BJ (cell line): Measurements from ENCODE around the gene NFASC. TPM values are rescaled to one million over a fixed set of nuclear protein-coding genes. Genes with fewer than 3 reads are reported as not detected.

Experiments
- CTCF ChIA-PET: fragments of 350-600 bp; formaldehyde crosslinking; extraction: SDS; loops from one replicate; lab custom pipeline; 2021; ENCODE audit warnings: antibody characterized with exemption, inconsistent platforms; lab: Yijun Ruan, JAX
- POLR2A ChIA-PET: fragments of 300-600 bp; sonication (Branson Sonifier 250); formaldehyde crosslinking; extraction: SDS; loops from one replicate; lab custom pipeline; 2021; ENCODE audit warnings: antibody characterized with exemption; lab: Charles Lee
- DNase-seq: peaks from one replicate; pipeline ENCODE4 v3.0.0-alpha.2; 2011; ENCODE audit warnings: low read depth
- H3K27me3 ChIP-seq: 2 replicates; pipeline ENCODE4 v1.6.0; 2011; ENCODE audit warnings: low read length; ENCODE audit not compliant: control insufficient read depth, insufficient read depth
- H3K36me3 ChIP-seq: 2 replicates; pipeline ENCODE4 v1.5.1; 2011; ENCODE audit warnings: low read length; ENCODE audit not compliant: control insufficient read depth, insufficient read depth
- H3K4me3 ChIP-seq: 2 replicates; pipeline ENCODE4 v1.5.1; 2011; ENCODE audit warnings: low read depth, mild to moderate bottlenecking, control low read depth, low read length
- polyA plus RNA-seq: library from polyadenylated mRNA; depleted of rRNA; stranded (reverse); fragments of >200 nt; gene quantifications from 2 replicates; pipeline ENCODE4 v1.2.3, GENCODE V29; 2011
- TF ChIP-seq, protein P1 (sequence below): IDR thresholded peaks from 2 replicates; pipeline ENCODE4 v1.5.1; 2011; ENCODE audit warnings: low read depth, mild to moderate bottlenecking, control low read depth, inconsistent platforms, low read length, moderate library complexity; ENCODE audit not compliant: insufficient read depth

The NFASC gene
- polyA plus RNA-seq, 1 experiment, result 10.9 TPM

DNA sequence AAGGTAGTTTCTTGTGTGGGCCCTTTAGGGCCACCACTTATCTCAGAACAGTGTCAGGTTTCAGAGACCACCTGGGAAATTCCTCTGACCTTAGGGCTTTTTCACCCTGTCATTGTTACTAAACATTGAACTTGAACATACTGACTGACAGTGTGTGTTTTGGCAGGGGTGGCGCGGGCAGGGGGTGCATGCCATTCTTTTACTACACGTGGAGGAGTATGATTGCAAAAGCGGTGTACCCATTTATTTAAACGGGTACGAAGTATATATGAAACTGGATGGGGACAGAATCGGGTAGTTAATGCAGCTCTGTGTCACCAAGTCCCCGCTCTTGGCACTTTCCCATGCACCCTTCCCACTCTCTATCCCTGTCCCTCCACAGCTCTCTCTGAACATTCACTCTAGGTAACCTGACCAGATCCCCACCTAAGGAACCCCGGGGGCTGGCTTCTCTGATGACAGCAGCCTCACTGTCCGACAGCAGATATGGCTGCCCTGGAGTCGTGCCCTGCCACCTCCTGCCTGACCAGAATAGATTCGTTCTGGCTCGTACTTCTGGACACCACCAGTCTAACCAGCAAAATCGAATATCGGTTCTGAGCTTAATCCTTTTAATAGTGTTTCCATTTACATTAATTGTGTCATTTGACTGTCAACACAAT is 51.3 kb downstream of the NFASC start:
- Histone ChIP-seq H3K36me3 (no peaks in the 10 kb centered on the region), H3K4me3 (no peak overlapping the region), H3K27me3 (no peaks in the 10 kb centered on the region)
- ChIA-PET POLR2A (no interaction called here), CTCF (interaction anchor here (1.0 kb wide), 1 partner anchor 115 kb away, joined by 4 read pairs; no protein-coding TSS in a partner anchor)
- TF ChIP-seq, protein P1, sequence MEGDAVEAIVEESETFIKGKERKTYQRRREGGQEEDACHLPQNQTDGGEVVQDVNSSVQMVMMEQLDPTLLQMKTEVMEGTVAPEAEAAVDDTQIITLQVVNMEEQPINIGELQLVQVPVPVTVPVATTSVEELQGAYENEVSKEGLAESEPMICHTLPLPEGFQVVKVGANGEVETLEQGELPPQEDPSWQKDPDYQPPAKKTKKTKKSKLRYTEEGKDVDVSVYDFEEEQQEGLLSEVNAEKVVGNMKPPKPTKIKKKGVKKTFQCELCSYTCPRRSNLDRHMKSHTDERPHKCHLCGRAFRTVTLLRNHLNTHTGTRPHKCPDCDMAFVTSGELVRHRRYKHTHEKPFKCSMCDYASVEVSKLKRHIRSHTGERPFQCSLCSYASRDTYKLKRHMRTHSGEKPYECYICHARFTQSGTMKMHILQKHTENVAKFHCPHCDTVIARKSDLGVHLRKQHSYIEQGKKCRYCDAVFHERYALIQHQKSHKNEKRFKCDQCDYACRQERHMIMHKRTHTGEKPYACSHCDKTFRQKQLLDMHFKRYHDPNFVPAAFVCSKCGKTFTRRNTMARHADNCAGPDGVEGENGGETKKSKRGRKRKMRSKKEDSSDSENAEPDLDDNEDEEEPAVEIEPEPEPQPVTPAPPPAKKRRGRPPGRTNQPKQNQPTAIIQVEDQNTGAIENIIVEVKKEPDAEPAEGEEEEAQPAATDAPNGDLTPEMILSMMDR, result no peak
- DNase-seq, result no peak

GRCh38 chr1:204923201-204923600 is 52.5 kb downstream of the NFASC start:
- TF ChIP-seq, protein P1, result no peak
- POLR2A ChIA-PET, result no interaction called here
- Histone ChIP-seq H3K4me3 (no peak overlapping the region), H3K27me3 (no peaks in the 10 kb centered on the region), H3K36me3 (no peaks in the 10 kb centered on the region)
- CTCF ChIA-PET, result interaction anchor here (0.5 to 4.0 kb wide), 4 partner anchors 18 to 116 kb away, joined by 3 to 24 read pairs (median 4); no protein-coding TSS in a partner anchor
- DNase-seq, result no peak

DNA sequence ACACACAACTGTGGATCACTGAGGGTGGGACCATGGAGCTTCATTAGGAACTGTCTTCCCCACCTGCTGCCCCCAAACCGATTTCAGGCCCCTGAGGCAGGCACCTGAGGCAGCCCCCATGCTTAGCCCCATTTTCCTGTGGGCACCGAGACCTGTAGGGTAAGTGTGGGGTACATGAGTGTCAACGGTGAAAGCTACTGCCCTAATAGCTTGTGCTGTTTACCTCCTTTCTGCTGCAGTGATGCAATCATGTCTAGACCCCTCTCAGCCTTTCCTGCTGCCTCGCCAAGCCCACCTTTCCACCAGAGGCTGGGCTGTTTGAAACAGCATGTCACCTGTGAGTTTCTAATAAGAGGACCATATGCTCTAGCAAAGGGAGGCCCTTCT is 53.0 kb downstream of the NFASC start:
- no peak for DNase-seq
- ChIA-PET POLR2A (interaction anchor here (0.5 kb wide), 1 partner anchor 358 kb away, joined by 3 read pairs; no protein-coding TSS in a partner anchor), CTCF (interaction anchor here (0.5 to 4.0 kb wide), 3 partner anchors 18 to 31 kb away, joined by 3 to 24 read pairs (median 4); no protein-coding TSS in a partner anchor)
- Histone ChIP-seq H3K36me3 (no peaks in the 10 kb centered on the region), H3K4me3 (no peak overlapping the region), H3K27me3 (no peaks in the 10 kb centered on the region)
- TF ChIP-seq, protein P1, result no peak

- DNase-seq, result no peak
- no peak overlapping the region for H3K4me3 ChIP-seq
- POLR2A ChIA-PET, result interaction anchor here (0.5 kb wide), 1 partner anchor 358 kb away, joined by 3 read pairs; no protein-coding TSS in a partner anchor
- no peaks in the 10 kb centered on the region for H3K36me3 ChIP-seq
- TF ChIP-seq, protein P1, result no peak
- H3K27me3 ChIP-seq, result no peaks in the 10 kb centered on the region
- CTCF ChIA-PET, result interaction anchor here (0.5 to 4.0 kb wide), 5 partner anchors 13 to 117 kb away, joined by 3 to 24 read pairs (median 4); no protein-coding TSS in a partner anchor
Measured at GRCh38 chr1:204924013-204924759, 53.5 kb downstream of the NFASC start.

GRCh38 chr1:204925701-204926100 is 55.0 kb downstream of the NFASC start:
- no peak overlapping the region for H3K4me3 ChIP-seq
- CTCF ChIA-PET, result interaction anchor here (1.1 to 4.0 kb wide), 2 partner anchors 12 to 16 kb away, joined by 3 to 24 read pairs; no protein-coding TSS in a partner anchor
- H3K27me3 ChIP-seq, result no peaks in the 10 kb centered on the region
- POLR2A ChIA-PET, result no interaction called here
- H3K36me3 ChIP-seq, result no peaks in the 10 kb centered on the region
- TF ChIP-seq, protein P1, result no peak
- DNase-seq, result no peak
